ENCODE results near the gene FOXF2.
"Not testable (repeated sequence)": the region's sequence is repeated elsewhere in the genome, so short reads cannot be mapped to it uniquely, and the experiment has no call there.

Gene FOXF2

GRCh38 chr6:1365686-1366085 lies 23.7 kb upstream of the FOXF2 start:
- DNase-seq (ENCODE audit: low read depth), result no peak
- H3K4me3 ChIP-seq (ENCODE audit: low read depth, low read length), result no peak overlapping the region
- no peak for TF ChIP-seq MAX (IDR thresholded peaks at IDR 0.05; ENCODE audit: low read depth, low read length)
- no peak for TF ChIP-seq CTCF (IDR thresholded peaks at IDR 0.05; ENCODE audit: low read depth, low read length)
- no peak for TF ChIP-seq MYC (IDR thresholded peaks at IDR 0.05; ENCODE audit: low read depth, low read length)
- TF ChIP-seq POLR2A (IDR thresholded peaks at IDR 0.05; ENCODE audit: extremely low read depth, insufficient read length), result no peak

GRCh38 chr6:1367771-1368170 lies 21.6 kb upstream of the FOXF2 start:
- no peak overlapping the region for H3K4me3 ChIP-seq (ENCODE audit: low read depth, low read length)
- TF ChIP-seq MAX (IDR thresholded peaks at IDR 0.05; ENCODE audit: low read depth, low read length) (no peak), POLR2A (IDR thresholded peaks at IDR 0.05; ENCODE audit: extremely low read depth, insufficient read length) (no peak), CTCF (IDR thresholded peaks at IDR 0.05; ENCODE audit: low read depth, low read length) (no peak), MYC (IDR thresholded peaks at IDR 0.05; ENCODE audit: low read depth, low read length) (no peak)
- no peak for DNase-seq (ENCODE audit: low read depth)

GRCh38 chr6:1368940-1369339 lies 20.4 kb upstream of the FOXF2 start:
- no peak for DNase-seq (ENCODE audit: low read depth)
- TF ChIP-seq MAX (IDR thresholded peaks at IDR 0.05; ENCODE audit: low read depth, low read length), result no peak
- TF ChIP-seq CTCF (IDR thresholded peaks at IDR 0.05; ENCODE audit: low read depth, low read length), result no peak
- no peak for TF ChIP-seq POLR2A (IDR thresholded peaks at IDR 0.05; ENCODE audit: extremely low read depth, insufficient read length)
- no peak overlapping the region for H3K4me3 ChIP-seq (ENCODE audit: low read depth, low read length)

- not testable (repeated sequence) for DNase-seq (ENCODE audit: low read depth); H3K4me3 ChIP-seq (ENCODE audit: low read depth, low read length)
Observed at GRCh38 chr6:1369695-1370094, 19.7 kb upstream of the FOXF2 start.

GRCh38 chr6:1371933-1372332 lies 17.4 kb upstream of the FOXF2 start:
- DNase-seq (ENCODE audit: low read depth), result no peak
- TF ChIP-seq MAX (IDR thresholded peaks at IDR 0.05; ENCODE audit: low read depth, low read length) (no peak), MYC (IDR thresholded peaks at IDR 0.05; ENCODE audit: low read depth, low read length) (no peak), POLR2A (IDR thresholded peaks at IDR 0.05; ENCODE audit: extremely low read depth, insufficient read length) (no peak), CTCF (IDR thresholded peaks at IDR 0.05; ENCODE audit: low read depth, low read length) (no peak)

GRCh38 chr6:1372690-1373089 lies 16.7 kb upstream of the FOXF2 start:
- TF ChIP-seq MYC (IDR thresholded peaks at IDR 0.05; ENCODE audit: low read depth, low read length), result no peak
- TF ChIP-seq CTCF (IDR thresholded peaks at IDR 0.05; ENCODE audit: low read depth, low read length), result no peak
- TF ChIP-seq POLR2A (IDR thresholded peaks at IDR 0.05; ENCODE audit: extremely low read depth, insufficient read length), result no peak
- TF ChIP-seq MAX (IDR thresholded peaks at IDR 0.05; ENCODE audit: low read depth, low read length), result no peak
- H3K4me3 ChIP-seq (ENCODE audit: low read depth, low read length), result no peak overlapping the region
- no peak for DNase-seq (ENCODE audit: low read depth)

More at GRCh38 chr6:1371933-1372332, 17.4 kb upstream of the FOXF2 start:
- no peak overlapping the region for H3K4me3 ChIP-seq (ENCODE audit: low read depth, low read length)

Data from NB4 (cell line).